HG02852 (cell line): ENCODE data around the gene STRN3.
"Not testable (repeated sequence)": the region's sequence is repeated elsewhere in the genome, so short reads cannot be mapped to it uniquely, and the experiment has no call there.

Source experiments
- ATAC-seq: cut with Tn5 transposase; IDR thresholded peaks from one replicate; pipeline ENCODE4 v1.9.1; 2021; ENCODE audit warnings: mild to moderate bottlenecking, moderate library complexity; ENCODE audit not compliant: unreplicated experiment

Gene STRN3

DNA sequence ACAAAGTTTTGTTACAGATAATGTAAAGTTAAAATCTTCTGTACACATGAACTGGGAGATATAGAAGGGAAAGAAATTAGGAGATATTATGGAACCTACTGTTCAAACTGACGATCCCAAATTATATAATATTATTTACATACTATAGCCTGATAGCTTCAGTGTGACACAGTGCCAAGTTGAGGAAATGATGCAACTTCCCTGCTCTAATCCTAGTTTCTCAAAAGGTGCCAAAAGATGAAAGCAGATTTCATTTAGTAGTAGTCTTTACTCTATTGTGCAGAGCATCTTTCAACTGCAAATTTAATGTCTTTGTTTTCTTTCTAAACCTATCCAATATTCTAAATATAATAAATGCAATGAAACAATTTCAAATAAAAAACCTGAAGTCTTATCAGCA is 104.9 kb downstream of the STRN3 start:
- ATAC-seq, result no peak

DNA sequence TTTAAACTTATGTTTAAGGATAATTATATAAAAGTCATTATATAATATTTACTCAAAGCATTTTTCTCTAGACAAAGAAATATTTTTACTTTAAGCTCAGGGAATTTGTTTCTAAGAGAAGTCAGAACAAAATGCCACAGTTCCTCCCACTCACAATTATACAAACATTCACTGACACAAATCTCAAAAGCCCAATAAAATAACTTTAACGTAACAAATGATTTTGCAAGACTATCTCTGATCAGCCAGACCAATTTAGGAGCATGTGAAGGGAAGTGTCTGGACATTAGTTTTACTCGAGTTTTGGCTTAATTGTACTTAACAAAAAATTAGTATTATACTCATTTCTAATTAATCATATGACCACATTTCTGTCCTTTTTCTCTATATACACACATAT is 110.6 kb downstream of the STRN3 start:
- no peak for ATAC-seq

DNA sequence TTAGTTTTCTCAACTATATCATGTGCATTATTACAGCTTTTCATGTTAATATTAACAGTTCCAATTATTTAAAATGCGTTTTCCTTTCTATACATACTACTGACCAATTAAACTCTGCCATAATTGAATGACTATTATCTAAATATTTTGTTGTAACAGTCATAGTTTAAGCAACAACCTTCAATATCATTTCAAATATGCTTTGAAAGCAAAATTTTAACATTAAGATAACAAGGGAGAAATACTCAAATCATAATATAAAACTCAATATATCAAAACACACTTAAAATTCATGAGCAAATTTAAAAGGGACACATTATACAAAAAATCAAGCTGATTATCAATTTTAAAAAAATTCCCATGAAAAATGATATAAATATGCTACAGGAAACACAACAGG is 111.4 kb downstream of the STRN3 start:
- no peak for ATAC-seq

DNA sequence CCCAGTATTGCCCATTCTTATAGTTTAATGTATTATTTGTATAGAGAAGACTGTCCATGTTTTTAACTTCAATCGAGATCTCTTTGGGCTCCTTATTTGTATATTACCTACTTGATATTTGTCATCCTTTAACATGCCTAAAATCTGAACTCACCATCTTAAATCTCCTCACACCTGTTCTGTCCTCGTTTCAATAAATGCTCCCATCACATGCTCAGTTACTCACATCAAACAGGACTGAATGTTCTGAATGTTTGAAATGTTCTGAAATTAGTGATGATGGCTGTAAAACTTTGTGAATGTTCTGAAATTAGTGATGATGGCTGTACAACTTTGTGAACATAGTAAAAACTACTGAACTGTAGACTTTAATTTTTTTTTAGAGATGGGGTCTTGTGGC is 117.4 kb downstream of the STRN3 start:
- no peak for ATAC-seq

DNA sequence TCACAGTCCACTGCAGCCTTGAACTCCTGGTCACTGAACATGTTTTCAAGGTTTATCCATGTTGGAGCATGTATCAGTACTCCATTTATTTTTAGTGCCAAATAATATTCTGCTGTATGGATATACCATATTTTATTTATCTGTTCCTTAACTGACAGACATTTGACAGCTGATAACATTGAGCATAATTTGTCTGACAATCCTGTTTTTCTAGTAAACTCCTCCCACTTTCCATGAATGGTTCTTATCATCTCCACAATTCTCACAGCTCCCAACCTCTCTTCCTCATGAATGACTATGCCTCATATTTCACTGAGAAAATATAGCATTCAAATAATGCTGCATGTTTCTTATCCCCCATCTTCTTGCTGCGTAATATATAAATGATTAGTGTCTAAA is 118.5 kb downstream of the STRN3 start:
- ATAC-seq, result no peak

DNA sequence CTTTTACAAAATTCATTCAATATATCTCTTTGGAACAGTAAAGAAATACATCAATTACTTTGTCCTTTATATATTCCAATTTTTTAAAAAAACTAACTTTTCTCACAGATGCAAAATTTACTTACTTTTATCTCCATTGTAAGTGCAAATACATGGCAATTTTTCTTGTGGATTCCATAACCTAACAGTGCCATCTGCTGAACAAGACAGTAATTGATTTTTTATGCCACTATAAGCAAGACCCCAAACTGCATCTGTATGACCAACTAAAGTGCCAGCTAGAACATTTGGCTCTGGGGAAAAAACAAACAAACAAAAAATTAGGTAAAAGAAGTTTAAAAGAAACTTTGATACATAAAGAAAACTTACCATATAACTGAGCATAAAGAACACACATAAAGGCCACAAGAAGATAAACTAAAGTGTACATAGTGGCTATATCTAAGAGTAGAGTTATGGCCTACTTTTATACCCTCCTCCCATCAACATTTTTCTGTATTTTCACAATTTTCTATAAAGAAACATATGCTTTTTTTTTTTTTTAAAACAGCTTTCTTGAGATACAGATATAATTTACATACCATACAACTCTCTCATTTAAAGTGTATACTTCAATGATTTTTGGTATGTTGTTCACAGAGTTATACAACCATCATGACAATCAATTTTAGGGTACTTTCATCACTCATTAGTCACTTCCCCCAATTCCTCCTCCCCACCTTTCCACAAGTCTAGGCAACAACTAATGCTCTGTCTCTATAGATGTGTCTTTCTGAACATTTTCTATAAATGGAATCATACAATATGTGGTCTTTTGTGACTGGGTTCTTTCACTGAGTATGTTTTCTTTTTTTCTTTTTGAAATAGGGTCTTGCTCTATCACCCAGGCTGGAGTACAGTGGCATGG is 119.2 kb downstream of the STRN3 start:
- ATAC-seq, result no peak

DNA sequence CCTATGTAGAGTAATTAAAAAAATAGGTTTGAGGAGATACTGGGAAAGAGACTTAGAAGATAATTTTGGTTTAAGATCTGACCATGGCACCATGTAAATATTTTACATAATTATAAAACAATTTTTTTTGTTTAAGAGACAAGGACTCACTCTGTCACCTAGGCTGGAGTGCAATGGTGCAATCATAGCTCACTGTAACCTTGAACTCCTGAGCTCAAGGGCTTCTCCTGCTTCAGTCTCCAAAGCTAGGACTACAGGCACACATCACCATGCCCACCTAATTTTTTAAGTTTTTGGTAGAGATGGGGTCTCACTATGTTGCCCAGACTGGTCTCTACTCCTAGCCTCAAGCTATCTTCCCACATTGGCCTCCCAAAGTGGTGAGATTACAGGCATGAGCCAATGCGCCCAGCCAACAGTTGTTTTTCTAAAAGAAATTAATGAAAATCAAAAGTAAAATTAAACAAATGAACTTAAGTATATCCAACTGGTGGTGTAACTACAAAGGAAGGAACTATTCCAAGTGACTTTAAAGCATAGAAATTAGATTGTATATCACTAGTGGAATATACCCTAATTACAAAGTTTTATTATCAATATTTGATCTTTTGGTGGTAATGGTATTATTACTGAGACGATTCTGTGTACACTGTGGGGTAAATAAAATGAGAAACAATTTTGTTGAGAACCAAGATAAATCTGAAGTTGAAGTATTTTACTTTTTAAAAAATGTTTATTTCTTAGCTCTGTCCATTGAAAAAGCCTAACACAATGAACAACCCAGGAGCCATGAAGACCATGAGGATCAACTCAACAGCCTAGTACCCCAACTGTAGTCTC is 122.7 kb downstream of the STRN3 start:
- no peak for ATAC-seq

DNA sequence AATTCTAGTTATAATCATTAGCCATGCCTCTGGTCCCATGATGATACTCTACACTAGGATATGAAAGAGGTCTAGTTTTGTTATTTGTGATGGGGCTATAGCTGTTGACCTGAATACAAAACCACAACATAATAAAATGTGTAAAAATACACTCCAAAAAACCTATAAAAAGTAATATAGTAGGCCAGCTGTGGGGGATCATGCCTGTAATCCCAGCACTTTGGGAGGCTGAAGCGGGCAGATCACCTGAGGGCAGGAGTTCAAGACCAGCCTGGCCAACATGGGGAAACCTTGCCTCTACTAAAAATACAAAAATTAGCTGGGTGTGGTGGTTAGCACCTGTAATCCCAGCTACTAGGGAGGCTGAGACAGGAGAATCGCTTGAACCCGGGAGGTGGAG is 129.1 kb downstream of the STRN3 start:
- not testable (repeated sequence) for ATAC-seq

DNA sequence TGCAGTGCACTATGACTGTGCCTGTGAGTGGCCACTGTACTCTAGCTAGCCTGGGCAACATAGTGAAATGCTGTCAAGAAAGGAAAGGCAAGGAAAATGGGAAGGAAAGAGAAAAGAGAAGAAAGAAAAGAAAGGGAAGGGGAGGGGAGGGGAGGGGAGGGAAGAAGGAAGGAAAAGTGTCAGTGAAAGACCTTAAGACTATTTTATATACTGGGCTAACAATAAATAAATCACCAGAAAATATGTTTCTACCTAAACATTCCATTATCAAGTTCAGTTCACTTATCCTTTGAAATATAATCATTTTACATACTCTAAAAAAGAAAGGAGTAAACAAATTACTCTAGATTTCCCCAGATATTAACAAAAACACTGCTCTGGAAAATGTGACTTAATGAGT is 129.7 kb downstream of the STRN3 start:
- no peak for ATAC-seq

DNA sequence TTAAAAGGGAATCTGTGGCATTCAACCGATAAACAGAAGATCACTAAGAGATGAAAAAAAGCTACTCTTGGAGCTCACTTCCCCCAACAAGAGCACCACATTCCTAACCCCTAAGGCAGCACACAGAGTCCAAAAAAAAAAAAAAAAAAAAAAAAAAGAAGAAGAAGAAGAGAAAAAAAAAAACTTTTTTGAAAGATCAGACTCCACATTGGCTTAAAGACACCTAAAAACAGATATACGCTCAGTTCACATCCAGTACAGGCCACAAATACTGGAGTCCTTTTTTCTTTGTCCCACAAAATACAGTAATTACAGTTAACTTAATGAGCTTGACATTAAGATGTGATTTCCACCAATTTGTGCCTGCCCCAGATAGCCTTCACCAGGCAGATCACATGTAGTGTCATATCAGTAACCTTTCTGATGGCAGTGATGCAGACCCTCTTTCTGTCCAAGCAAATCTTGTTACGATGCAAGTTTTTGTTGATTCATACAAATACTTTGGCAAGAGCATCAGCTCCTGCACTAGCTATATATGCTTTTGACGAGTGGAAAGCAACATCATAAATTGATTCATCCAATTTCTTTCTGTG is 131.2 kb downstream of the STRN3 start:
- no peak for ATAC-seq

DNA sequence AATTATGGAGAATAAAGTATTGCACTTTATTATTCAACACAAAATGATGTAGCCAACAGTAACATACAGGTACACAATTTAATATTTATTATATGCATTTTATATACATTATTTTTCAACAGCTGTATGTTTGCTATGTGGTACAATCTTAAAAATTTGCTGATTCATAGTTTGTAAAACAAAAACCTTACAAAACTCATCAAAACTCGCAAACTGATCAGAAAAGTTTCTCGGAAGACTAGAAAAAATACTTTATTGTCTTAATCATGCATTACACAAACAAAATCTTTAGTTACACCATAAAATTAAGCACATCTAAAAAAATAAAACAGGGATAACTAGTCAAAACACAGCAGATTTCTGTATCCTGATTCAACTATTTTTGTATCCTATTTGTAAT is 132.4 kb downstream of the STRN3 start:
- no peak for ATAC-seq

DNA sequence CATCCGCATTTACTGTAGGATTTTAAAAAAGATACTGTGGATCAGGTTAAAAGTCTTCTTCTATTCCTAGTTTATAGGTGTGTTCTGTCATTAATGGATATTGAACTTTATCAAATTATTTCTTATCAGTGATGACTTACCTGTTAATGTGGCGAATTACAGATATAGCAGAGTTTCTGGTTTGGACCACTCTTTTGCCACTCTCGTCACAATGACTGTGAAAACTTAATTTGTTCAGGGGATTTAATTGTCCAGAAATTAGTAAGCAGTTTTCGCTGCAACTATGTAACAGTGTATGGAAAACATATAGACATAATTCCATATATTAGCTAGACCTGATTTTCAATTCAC is 137.0 kb downstream of the STRN3 start:
- ATAC-seq, result no peak

DNA sequence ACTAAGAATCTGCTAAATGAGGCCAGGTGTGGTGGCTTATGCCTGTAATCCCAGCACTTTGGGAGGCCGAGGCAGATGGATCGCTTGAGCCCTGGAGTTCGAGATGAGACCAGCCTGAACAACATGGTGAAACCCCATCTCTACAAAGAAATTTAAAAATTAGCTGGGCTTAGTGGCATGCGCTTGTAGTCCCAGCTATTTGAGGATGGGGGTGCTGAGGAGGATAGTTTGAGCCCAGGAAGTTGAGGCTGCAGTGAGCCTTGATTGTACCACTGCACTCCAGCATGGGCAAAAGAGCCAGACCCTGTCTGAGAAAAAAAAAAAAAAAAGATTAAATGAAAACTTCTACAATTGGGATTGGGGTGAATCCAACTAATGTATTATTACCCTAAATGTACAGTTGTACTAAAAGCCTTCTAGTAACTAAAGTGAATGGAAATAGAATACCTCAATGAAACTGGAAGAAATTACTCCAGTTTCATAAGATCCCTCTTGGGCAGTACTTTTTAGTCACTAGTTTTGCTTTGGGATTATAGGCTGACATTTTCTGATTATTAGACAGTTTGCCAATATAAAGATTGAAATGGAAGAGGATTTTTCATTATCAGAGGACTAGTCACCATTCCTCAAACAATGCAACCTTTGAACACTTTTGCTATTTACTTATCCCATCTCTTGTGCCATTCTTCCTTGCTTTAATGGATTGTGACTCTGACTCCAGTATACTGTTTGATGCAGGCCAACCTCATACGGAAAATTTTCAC is 137.5 kb downstream of the STRN3 start:
- no peak for ATAC-seq

DNA sequence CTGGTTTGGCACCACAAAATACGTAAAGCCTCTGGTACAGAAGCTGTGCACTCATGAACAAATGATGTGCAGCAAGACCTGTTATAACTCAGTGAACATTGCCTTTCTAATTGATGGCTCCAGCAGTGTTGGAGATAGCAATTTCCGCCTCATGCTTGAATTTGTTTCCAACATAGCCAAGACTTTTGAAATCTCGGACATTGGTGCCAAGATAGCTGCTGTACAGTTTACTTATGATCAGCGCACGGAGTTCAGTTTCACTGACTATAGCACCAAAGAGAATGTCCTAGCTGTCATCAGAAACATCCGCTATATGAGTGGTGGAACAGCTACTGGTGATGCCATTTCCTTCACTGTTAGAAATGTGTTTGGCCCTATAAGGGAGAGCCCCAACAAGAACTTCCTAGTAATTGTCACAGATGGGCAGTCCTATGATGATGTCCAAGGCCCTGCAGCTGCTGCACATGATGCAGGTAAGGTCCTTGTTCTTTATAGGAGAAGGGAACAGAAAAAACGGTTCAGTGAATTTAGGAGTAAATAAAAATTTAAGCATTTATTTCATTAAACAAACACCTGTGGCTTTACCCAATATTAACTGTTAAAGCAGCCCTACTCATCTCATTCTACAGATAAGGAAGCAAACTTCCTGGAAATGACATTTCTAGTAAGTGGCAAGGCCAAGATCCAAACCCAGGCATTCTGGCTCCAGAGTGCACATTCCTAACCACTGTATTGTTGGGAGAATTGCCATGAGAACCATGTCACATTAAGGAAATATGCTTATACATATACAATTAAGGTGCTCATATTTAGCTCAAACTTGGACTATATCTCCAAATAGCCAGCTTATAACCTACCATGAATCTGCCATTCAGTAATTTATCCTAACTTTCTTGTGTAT is 140.1 kb downstream of the STRN3 start:
- no peak for ATAC-seq

DNA sequence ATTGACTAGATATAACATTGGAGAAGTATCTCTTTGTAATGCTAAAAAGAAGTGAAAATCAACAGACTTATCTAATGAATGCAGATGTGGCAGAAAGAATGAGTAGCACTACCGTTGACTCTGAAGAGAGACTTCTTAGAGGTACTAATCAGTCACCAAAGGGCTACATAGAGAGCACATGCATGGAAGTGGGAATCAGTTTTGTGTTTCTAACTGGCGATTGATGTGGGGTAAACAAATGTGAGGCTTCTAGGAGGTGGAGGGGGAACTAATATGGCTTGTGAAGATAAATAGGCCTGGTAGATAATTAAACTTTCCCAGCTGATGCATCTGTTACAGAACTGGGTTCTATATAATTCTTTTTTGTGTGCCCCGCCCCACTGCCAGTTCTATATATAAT is 141.3 kb downstream of the STRN3 start:
- no peak for ATAC-seq

DNA sequence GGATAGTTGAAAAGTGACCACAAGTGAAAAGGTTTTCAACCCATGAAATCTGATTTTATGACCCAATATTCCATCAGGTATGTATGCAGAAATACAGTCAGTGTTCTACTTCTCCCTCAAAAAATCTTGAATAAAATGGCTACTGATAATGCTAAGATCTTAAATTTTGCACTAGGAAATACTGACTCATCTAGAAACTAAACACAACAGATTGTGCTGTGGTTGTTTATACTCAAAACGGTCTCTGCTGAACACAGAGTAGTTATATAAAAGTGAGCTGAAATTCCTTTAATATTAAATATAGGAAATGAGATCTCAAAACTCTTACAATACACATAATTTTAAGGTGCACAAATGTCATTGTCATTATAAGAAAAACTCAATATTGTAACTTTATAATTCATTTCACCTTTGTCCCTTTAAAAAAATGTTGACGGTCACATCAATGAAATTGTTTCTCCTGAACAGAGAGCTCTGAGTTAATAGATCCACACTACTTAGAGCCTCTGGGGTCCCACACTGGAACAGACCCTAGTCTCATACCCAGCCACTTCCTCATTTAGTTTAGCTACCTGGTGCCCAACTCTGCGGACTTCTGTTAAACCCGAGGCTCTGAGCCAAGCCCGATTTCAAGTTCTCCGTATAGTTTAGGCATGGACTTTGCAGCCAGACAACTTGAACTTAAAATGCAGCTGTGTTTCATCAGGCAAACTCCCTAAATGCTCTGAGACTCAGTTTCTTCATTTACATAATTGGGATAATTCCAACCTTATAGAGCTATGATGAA is 142.5 kb downstream of the STRN3 start:
- no peak for ATAC-seq

DNA sequence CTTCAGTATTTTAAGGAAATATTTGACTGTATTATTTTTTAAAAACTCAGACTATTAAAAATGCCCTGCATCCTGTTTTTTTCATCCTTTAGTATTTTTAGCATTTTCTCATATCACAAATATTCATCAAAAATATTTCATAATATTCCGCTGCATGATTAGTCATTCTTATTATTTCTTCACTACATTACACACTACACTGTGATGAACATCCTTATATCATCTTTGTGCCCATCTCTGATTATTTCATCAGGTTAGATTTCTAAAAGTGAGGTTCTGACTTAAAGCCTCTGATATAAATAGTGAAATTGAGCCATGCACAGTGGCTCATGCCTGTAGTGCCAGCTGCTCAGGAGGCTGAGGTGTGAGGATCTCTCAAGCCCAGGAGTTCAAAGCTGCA is 143.7 kb downstream of the STRN3 start:
- no peak for ATAC-seq

DNA sequence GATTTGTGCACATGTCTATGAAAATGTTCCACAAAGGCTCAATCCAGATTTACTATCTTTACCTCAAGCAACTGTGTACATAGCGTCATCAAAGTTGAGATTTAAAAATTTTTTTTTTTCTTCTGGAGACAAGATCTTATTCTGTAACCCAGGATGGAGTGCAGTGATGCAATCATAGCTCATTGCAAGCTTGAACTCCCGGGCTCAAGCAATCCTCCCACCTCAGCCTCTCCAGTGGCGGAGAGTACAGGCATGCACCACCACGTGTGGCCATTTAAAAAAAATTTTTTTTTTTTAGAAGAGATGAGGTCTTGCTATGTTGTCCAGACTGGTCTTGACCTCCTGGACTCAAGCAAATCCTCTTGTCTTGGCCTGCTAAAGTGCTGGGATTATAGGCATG is 149.5 kb downstream of the STRN3 start:
- no peak for ATAC-seq

DNA sequence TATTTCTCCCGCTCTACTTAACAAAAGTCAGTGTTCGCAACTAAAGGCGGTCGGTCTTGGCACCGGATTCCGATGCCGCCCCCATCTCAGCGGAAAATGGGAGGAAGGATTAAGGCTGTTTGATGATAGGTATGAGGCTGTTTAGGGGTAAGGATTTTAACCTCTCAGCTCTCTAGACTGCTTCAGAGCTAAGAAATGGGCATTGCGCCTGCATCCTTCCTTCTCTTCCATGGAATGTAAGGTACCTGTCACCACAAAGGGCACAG is 150.5 kb downstream of the STRN3 start:
- no peak for ATAC-seq
